Measurements from ENCODE around the gene NSUN2.

The NSUN2 gene

GRCh38 chr5:6593148-6594016, 39.5 kb downstream of the NSUN2 start:
- Histone ChIP-seq H3K4me3 (ENCODE audit: low read depth, low read length) (no peak overlapping the region), H3K27me3 (ENCODE audit: control insufficient read depth, insufficient read depth, low read length) (no peaks in the 10 kb centered on the region), H3K9me3 (ENCODE audit: control insufficient read depth, insufficient read depth, low read length) (no peaks in the 10 kb centered on the region), H3K27ac (ENCODE audit: low read depth, low read length) (no peak overlapping the region), H3K36me3 (ENCODE audit: control insufficient read depth, insufficient read depth, low read length) (peaks cover 25% of the 10 kb centered on the region), H3K9ac (ENCODE audit: low read depth, low read length) (no peak overlapping the region), H3K4me1 (ENCODE audit: control insufficient read depth, insufficient read depth, low read length) (no peaks in the 10 kb centered on the region)

GRCh38 chr5:6592601-6593000, 40.2 kb downstream of the NSUN2 start:
- Histone ChIP-seq H3K27me3 (ENCODE audit: control insufficient read depth, insufficient read depth, low read length) (no peaks in the 10 kb centered on the region), H3K4me1 (ENCODE audit: control insufficient read depth, insufficient read depth, low read length) (no peaks in the 10 kb centered on the region), H3K4me3 (ENCODE audit: low read depth, low read length) (no peak overlapping the region), H3K27ac (ENCODE audit: low read depth, low read length) (no peak overlapping the region), H3K9ac (ENCODE audit: low read depth, low read length) (no peak overlapping the region), H3K9me3 (ENCODE audit: control insufficient read depth, insufficient read depth, low read length) (no peaks in the 10 kb centered on the region), H3K36me3 (ENCODE audit: control insufficient read depth, insufficient read depth, low read length) (peaks cover 17% of the 10 kb centered on the region)

- H3K36me3 ChIP-seq (ENCODE audit: control insufficient read depth, insufficient read depth, low read length), result peaks cover 9% of the 10 kb centered on the region
These were observed 41.1 kb downstream of the NSUN2 start for GRCh38 chr5:6591671-6592288.

GRCh38 chr5:6590581-6590980, 42.3 kb downstream of the NSUN2 start:
- H3K27me3 ChIP-seq (ENCODE audit: control insufficient read depth, insufficient read depth, low read length), result no peaks in the 10 kb centered on the region

More at GRCh38 chr5:6591671-6592288, 41.1 kb downstream of the NSUN2 start:
- no peak overlapping the region for H3K4me3 ChIP-seq (ENCODE audit: low read depth, low read length)
- no peak overlapping the region for H3K27ac ChIP-seq (ENCODE audit: low read depth, low read length)
- no peaks in the 10 kb centered on the region for H3K4me1 ChIP-seq (ENCODE audit: control insufficient read depth, insufficient read depth, low read length)
- H3K9me3 ChIP-seq (ENCODE audit: control insufficient read depth, insufficient read depth, low read length), result no peaks in the 10 kb centered on the region
- no peak overlapping the region for H3K9ac ChIP-seq (ENCODE audit: low read depth, low read length)
- no peaks in the 10 kb centered on the region for H3K27me3 ChIP-seq (ENCODE audit: control insufficient read depth, insufficient read depth, low read length)

GRCh38 chr5:6587171-6587570, 45.7 kb downstream of the NSUN2 start:
- H3K4me3 ChIP-seq (ENCODE audit: low read depth, low read length), result no peak overlapping the region
- no peak overlapping the region for H3K9ac ChIP-seq (ENCODE audit: low read depth, low read length)
- no peaks in the 10 kb centered on the region for H3K9me3 ChIP-seq (ENCODE audit: control insufficient read depth, insufficient read depth, low read length)
- no peaks in the 10 kb centered on the region for H3K36me3 ChIP-seq (ENCODE audit: control insufficient read depth, insufficient read depth, low read length)
- peaks cover 3% of the 10 kb centered on the region; the same call in 1 of the 2 replicates for H3K4me1 ChIP-seq (ENCODE audit: control insufficient read depth, insufficient read depth, low read length)
- no peak overlapping the region for H3K27ac ChIP-seq (ENCODE audit: low read depth, low read length)
- peaks cover 25% of the 10 kb centered on the region for H3K27me3 ChIP-seq (ENCODE audit: control insufficient read depth, insufficient read depth, low read length)

More at GRCh38 chr5:6590581-6590980, 42.3 kb downstream of the NSUN2 start:
- no peaks in the 10 kb centered on the region for H3K4me1 ChIP-seq (ENCODE audit: control insufficient read depth, insufficient read depth, low read length)
- no peaks in the 10 kb centered on the region for H3K36me3 ChIP-seq (ENCODE audit: control insufficient read depth, insufficient read depth, low read length)
- no peaks in the 10 kb centered on the region for H3K9me3 ChIP-seq (ENCODE audit: control insufficient read depth, insufficient read depth, low read length)
- H3K4me3 ChIP-seq (ENCODE audit: low read depth, low read length), result no peak overlapping the region
- H3K9ac ChIP-seq (ENCODE audit: low read depth, low read length), result no peak overlapping the region
- H3K27ac ChIP-seq (ENCODE audit: low read depth, low read length), result no peak overlapping the region

- no peaks in the 10 kb centered on the region for H3K36me3 ChIP-seq (ENCODE audit: control insufficient read depth, insufficient read depth, low read length)
- H3K27ac ChIP-seq (ENCODE audit: low read depth, low read length), result no peak overlapping the region
- no peak overlapping the region for H3K4me3 ChIP-seq (ENCODE audit: low read depth, low read length)
- H3K9me3 ChIP-seq (ENCODE audit: control insufficient read depth, insufficient read depth, low read length), result no peaks in the 10 kb centered on the region
- peaks cover 30% of the 10 kb centered on the region for H3K27me3 ChIP-seq (ENCODE audit: control insufficient read depth, insufficient read depth, low read length)
- peaks cover 3% of the 10 kb centered on the region; the same call in 1 of the 2 replicates for H3K4me1 ChIP-seq (ENCODE audit: control insufficient read depth, insufficient read depth, low read length)
- H3K9ac ChIP-seq (ENCODE audit: low read depth, low read length), result no peak overlapping the region
These were observed 46.2 kb downstream of the NSUN2 start for GRCh38 chr5:6586647-6587042.

- no peak overlapping the region for H3K9ac ChIP-seq (ENCODE audit: low read depth, low read length)
- H3K27ac ChIP-seq (ENCODE audit: low read depth, low read length), result no peak overlapping the region
- peaks cover 8% of the 10 kb centered on the region for H3K4me1 ChIP-seq (ENCODE audit: control insufficient read depth, insufficient read depth, low read length)
- no peak overlapping the region for H3K4me3 ChIP-seq (ENCODE audit: low read depth, low read length)
- peaks cover 35% of the 10 kb centered on the region for H3K27me3 ChIP-seq (ENCODE audit: control insufficient read depth, insufficient read depth, low read length)
- H3K9me3 ChIP-seq (ENCODE audit: control insufficient read depth, insufficient read depth, low read length), result no peaks in the 10 kb centered on the region
- no peaks in the 10 kb centered on the region for H3K36me3 ChIP-seq (ENCODE audit: control insufficient read depth, insufficient read depth, low read length)
These were observed 46.8 kb downstream of the NSUN2 start for GRCh38 chr5:6585939-6586646.

- H3K9me3 ChIP-seq (ENCODE audit: control insufficient read depth, insufficient read depth, low read length), result no peaks in the 10 kb centered on the region
- H3K9ac ChIP-seq (ENCODE audit: low read depth, low read length), result no peak overlapping the region
- peaks cover 37% of the 10 kb centered on the region for H3K27me3 ChIP-seq (ENCODE audit: control insufficient read depth, insufficient read depth, low read length)
- H3K36me3 ChIP-seq (ENCODE audit: control insufficient read depth, insufficient read depth, low read length), result no peaks in the 10 kb centered on the region
- H3K4me3 ChIP-seq (ENCODE audit: low read depth, low read length), result no peak overlapping the region
- H3K4me1 ChIP-seq (ENCODE audit: control insufficient read depth, insufficient read depth, low read length), result peaks cover 11% of the 10 kb centered on the region
- H3K27ac ChIP-seq (ENCODE audit: low read depth, low read length), result no peak overlapping the region
These were observed 47.7 kb downstream of the NSUN2 start for GRCh38 chr5:6585168-6585567.

GRCh38 chr5:6584727-6585126, 48.1 kb downstream of the NSUN2 start:
- H3K9me3 ChIP-seq (ENCODE audit: control insufficient read depth, insufficient read depth, low read length), result no peaks in the 10 kb centered on the region
- peaks cover 37% of the 10 kb centered on the region for H3K27me3 ChIP-seq (ENCODE audit: control insufficient read depth, insufficient read depth, low read length)
- H3K9ac ChIP-seq (ENCODE audit: low read depth, low read length), result no peak overlapping the region
- H3K27ac ChIP-seq (ENCODE audit: low read depth, low read length), result no peak overlapping the region
- peaks cover 11% of the 10 kb centered on the region for H3K4me1 ChIP-seq (ENCODE audit: control insufficient read depth, insufficient read depth, low read length)
- no peak overlapping the region for H3K4me3 ChIP-seq (ENCODE audit: low read depth, low read length)
- H3K36me3 ChIP-seq (ENCODE audit: control insufficient read depth, insufficient read depth, low read length), result no peaks in the 10 kb centered on the region

- Histone ChIP-seq H3K27ac (ENCODE audit: low read depth, low read length) (no peak overlapping the region), H3K9me3 (ENCODE audit: control insufficient read depth, insufficient read depth, low read length) (no peaks in the 10 kb centered on the region), H3K4me3 (ENCODE audit: low read depth, low read length) (no peak overlapping the region), H3K9ac (ENCODE audit: low read depth, low read length) (no peak overlapping the region), H3K36me3 (ENCODE audit: control insufficient read depth, insufficient read depth, low read length) (no peaks in the 10 kb centered on the region), H3K4me1 (ENCODE audit: control insufficient read depth, insufficient read depth, low read length) (peaks cover 11% of the 10 kb centered on the region), H3K27me3 (ENCODE audit: control insufficient read depth, insufficient read depth, low read length) (peaks cover 37% of the 10 kb centered on the region)
These were observed 48.7 kb downstream of the NSUN2 start for GRCh38 chr5:6584101-6584645.
